ENCODE data around the gene MRPS6.

DNA sequence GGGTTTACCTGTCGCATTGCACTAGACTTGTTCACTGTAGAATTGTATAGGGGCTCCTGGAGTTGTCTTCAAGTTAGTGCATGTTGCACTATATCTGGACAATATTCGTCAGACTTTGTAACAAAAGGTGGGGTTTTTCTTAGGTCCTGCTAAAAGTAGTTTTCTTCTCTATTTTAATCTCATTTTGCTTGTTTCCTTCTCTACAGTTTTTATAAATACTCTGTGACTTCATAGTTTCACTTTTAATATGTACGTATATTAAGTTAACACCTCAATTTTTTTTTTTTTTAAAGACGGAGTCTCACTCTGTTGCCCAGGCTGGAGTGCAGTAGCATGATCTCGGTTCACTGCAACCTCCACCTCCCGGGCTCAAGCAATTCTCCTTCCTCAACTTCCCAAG lies 26.5 kb upstream of the MRPS6 start:
- no peak for TF ChIP-seq MYC (IDR thresholded peaks at IDR 0.05; ENCODE audit: low read depth, low read length)
- TF ChIP-seq, protein P1, sequence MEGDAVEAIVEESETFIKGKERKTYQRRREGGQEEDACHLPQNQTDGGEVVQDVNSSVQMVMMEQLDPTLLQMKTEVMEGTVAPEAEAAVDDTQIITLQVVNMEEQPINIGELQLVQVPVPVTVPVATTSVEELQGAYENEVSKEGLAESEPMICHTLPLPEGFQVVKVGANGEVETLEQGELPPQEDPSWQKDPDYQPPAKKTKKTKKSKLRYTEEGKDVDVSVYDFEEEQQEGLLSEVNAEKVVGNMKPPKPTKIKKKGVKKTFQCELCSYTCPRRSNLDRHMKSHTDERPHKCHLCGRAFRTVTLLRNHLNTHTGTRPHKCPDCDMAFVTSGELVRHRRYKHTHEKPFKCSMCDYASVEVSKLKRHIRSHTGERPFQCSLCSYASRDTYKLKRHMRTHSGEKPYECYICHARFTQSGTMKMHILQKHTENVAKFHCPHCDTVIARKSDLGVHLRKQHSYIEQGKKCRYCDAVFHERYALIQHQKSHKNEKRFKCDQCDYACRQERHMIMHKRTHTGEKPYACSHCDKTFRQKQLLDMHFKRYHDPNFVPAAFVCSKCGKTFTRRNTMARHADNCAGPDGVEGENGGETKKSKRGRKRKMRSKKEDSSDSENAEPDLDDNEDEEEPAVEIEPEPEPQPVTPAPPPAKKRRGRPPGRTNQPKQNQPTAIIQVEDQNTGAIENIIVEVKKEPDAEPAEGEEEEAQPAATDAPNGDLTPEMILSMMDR (IDR thresholded peaks at IDR 0.05; ENCODE audit: low read depth, low read length) = no peak

All from NB4 (cell line).